Measurements from ENCODE around the gene MADD.

GRCh38 chr11:47372422-47372821 lies 102.5 kb downstream of the MADD start:
- TF ChIP-seq CTCF (IDR thresholded peaks at IDR 0.05), result no peak
- TF ChIP-seq EZH2 (IDR thresholded peaks at IDR 0.05; ENCODE audit: borderline replicate concordance, insufficient read depth, low read depth, low read length, poor library complexity, severe bottlenecking), result no peak

Measured in B cell (primary cell).